Right lobe of liver (tissue), 4 donors: ENCODE data around the gene PXK.

Experiments
- CTCF ChIP-seq, 4 donors: fragments of 200-600 bp in 3 of 4; fragments of 450-650 bp in 1 of 4; IDR thresholded peaks; one replicate each; pipeline versions ENCODE4 v1.5.1 to v1.8.0; 2016 to 2022; ENCODE audit warnings: antibody characterized with exemption in 4 of 4, mild to moderate bottlenecking in 2 of 4
- POLR2A ChIP-seq: fragments of 450-650 bp; IDR thresholded peaks from one replicate; pipeline ENCODE4 v1.6.1; 2017; ENCODE audit warnings: antibody characterized with exemption, mild to moderate bottlenecking
- donor health status: DM: no; HTN: no; CAD: no.
- donor health status: DM: no; HTN: no; CAD: no.
- donor health status: DM: no; HTN: yes; CAD: no.

GRCh38 chr3:58377750-58378149 is 45.1 kb downstream of the PXK start:
- TF ChIP-seq POLR2A (no peak), CTCF (IDR thresholded peaks at IDR 0.05) (no peak)
